ENCODE data around the gene FBXL15.

The FBXL15 gene

DNA sequence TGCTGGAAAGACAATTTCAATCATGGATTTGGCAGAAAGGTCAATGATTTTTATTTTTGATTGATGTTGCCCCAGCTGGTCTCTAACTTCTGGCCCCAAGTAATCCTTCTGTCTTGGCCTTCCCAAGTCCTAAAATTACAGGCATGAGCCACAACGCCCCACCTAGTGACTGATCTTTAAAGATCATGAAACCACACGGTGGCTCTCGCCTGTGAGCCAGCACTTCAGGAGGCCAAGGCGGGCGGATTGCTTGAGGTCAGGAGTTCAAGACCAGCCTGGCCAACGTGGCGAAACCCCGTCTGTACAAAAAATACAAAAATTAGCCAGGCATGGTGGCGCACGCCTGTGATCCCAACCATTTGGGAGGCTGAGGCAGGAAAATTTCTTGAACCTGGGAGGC lies 43.3 kb downstream of the FBXL15 start:
- DNase-seq (ENCODE audit: extremely low read depth, low read depth), result no peak
- no peak overlapping the region for H3K4me3 ChIP-seq (replicated peaks; ENCODE audit: low read depth, low read length)

GRCh38 chr10:102465466-102465865 lies 44.8 kb downstream of the FBXL15 start:
- DNase-seq (ENCODE audit: extremely low read depth, low read depth), result no peak
- no peak overlapping the region for H3K4me3 ChIP-seq (replicated peaks; ENCODE audit: low read depth, low read length)
- TF ChIP-seq CTCF (IDR thresholded peaks at IDR 0.05; ENCODE audit: low read depth, low read length, missing control alignments), result no peak

More for the DNA sequence above, 43.3 kb downstream of the FBXL15 start:
- TF ChIP-seq CTCF (IDR thresholded peaks at IDR 0.05; ENCODE audit: low read depth, low read length, missing control alignments), result no peak

DNA sequence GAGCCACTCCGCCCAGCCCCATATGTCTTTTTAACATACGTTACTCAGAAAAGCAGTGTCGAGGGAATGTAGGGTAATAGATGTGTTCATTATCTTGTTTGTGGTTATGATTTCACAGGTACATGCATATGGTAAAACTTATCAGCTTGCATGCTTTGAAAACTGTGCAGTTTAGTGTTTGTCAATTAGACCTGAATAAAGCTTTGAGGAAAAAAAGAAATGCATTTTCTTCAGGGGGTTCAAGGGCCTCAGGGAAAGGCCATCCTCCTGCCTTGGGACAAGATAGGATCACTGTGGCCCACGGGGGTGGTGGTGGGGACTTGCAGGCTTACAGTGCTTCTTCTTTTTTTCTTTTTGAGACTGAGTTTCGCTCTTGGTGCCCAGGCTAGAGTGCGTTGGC lies 46.7 kb downstream of the FBXL15 start:
- H3K4me3 ChIP-seq (replicated peaks; ENCODE audit: low read depth, low read length), result no peak overlapping the region
- no peak for DNase-seq (ENCODE audit: extremely low read depth, low read depth)
- no peak for TF ChIP-seq CTCF (IDR thresholded peaks at IDR 0.05; ENCODE audit: low read depth, low read length, missing control alignments)

DNA sequence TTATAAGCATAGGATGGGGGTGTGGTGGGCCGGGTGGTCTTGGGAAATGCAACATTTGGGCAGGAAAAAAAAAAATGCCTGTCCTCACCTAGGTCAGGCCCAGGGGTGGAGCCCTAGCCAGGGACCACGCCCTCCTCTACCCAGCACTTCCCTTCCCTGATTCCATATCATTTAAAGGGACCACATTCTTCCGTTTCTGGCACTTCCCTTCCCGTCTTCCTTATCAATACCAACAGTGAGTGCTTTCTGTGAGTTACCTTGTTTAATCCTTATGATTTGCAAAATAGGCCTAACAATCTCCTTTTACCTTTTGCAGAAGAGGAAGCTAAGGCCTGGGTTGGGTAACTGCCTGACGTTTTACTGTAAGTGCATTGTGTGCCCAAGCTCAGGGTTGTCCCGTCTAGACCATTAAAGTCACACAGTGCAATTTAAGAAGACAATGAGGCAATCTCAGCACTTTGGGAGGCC lies 47.4 kb downstream of the FBXL15 start:
- no peak for TF ChIP-seq CTCF (IDR thresholded peaks at IDR 0.05; ENCODE audit: low read depth, low read length, missing control alignments)
- H3K4me3 ChIP-seq (replicated peaks; ENCODE audit: low read depth, low read length), result no peak overlapping the region
- no peak for DNase-seq (ENCODE audit: extremely low read depth, low read depth)

GRCh38 chr10:102468683-102469082 lies 48.0 kb downstream of the FBXL15 start:
- no peak for TF ChIP-seq CTCF (IDR thresholded peaks at IDR 0.05; ENCODE audit: low read depth, low read length, missing control alignments)
- no peak for DNase-seq (ENCODE audit: extremely low read depth, low read depth)
- H3K4me3 ChIP-seq (replicated peaks; ENCODE audit: low read depth, low read length), result no peak overlapping the region

- DNase-seq (ENCODE audit: extremely low read depth, low read depth), result no peak
- no peak for TF ChIP-seq CTCF (IDR thresholded peaks at IDR 0.05; ENCODE audit: low read depth, low read length, missing control alignments)
- H3K4me3 ChIP-seq (replicated peaks; ENCODE audit: low read depth, low read length), result no peak overlapping the region
These were observed 50.2 kb downstream of the FBXL15 start for GRCh38 chr10:102470579-102471546.

All from HFF-Myc (cell line).